Measurements from ENCODE around the gene SLC39A13.
"Not testable (repeated sequence)": the region's sequence is repeated elsewhere in the genome, so short reads cannot be mapped to it uniquely, and the experiment has no call there.

Gene SLC39A13

GRCh38 chr11:47453365-47453764 lies 45.0 kb downstream of the SLC39A13 start:
- DNase-seq (ENCODE audit: low spot score), result no peak

- DNase-seq (ENCODE audit: low spot score), result not testable (repeated sequence)
Observed at GRCh38 chr11:47454258-47454671, 45.9 kb downstream of the SLC39A13 start.

- no peak for DNase-seq (ENCODE audit: low spot score)
Observed at GRCh38 chr11:47460571-47461235, 52.3 kb downstream of the SLC39A13 start.

GRCh38 chr11:47461876-47462275 lies 53.5 kb downstream of the SLC39A13 start:
- DNase-seq (ENCODE audit: low spot score), result no peak

GRCh38 chr11:47464483-47464882 lies 56.1 kb downstream of the SLC39A13 start:
- DNase-seq (ENCODE audit: low spot score), result no peak

Data from left forelimb (tissue), 1 donor.